Dermis microvascular lymphatic vessel endothelial cell (primary cell): ENCODE results near the gene FILIP1. TPM values are rescaled to one million over a fixed set of nuclear protein-coding genes. Genes with fewer than 3 reads are reported as not detected.

Experiments used
- DNase-seq, 2 donors: peaks; one replicate each; pipeline versions ENCODE4 v3.0.0 to v3.0.0-alpha.2; 2010; ENCODE audit warnings: low read depth in 2 of 2
- total RNA-seq: library from RNA; depleted of rRNA; stranded (reverse); fragments of >200 nt; gene quantifications from 2 replicates; pipeline ENCODE4 v1.2.1, GENCODE V29; 2014

The FILIP1 gene
- total RNA-seq, 1 donor from 2014 or later: 1.7 TPM

DNA sequence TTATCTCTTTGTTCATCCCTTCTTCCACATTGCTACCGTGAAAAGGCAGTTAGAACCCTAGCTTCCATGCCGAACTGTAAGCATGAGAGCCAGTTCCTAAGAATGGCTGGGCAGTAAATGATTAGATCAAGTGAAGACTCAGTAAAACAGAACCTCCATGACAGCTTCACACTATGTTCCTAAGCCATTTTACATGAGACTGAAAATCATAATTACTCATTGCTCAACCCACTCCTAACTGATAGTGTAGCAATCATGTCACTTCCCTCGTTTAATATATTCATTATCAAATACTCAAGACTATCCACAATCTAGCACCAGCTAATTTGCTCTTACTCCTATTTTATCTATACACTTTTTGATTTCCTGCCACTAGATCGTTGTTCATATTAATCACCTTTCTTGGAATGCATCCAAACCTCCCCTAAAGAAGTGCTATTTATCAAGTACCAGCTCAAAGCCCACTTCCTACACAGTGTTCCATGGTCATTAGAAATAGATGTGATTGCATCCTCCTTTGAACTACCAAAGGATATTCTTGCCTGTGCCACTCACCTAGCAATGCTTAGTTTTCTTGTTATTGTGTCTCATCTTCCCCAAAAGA is 215.0 kb downstream of the FILIP1 start:
- DNase-seq: peak in 1 of 2 donors; percentile 37

DNA sequence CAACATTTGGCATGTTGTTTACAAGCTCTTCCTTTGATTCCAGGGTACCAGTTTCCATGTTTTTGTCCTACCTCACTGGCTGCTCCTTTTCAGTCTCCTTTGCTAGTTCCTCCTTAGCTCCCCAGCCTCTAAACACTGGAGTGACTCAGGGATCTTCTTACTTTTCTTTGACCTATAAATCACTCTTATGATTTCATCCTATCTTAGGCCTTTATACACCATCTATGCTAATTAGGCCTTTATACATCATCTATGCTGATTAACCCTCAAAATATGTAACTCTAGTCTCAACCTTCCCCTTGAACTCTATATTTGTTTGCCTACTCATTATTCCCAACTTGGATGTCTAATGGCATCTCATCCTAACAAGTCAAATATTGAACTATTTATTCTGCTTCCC is 218.5 kb downstream of the FILIP1 start:
- no peak for DNase-seq

DNA sequence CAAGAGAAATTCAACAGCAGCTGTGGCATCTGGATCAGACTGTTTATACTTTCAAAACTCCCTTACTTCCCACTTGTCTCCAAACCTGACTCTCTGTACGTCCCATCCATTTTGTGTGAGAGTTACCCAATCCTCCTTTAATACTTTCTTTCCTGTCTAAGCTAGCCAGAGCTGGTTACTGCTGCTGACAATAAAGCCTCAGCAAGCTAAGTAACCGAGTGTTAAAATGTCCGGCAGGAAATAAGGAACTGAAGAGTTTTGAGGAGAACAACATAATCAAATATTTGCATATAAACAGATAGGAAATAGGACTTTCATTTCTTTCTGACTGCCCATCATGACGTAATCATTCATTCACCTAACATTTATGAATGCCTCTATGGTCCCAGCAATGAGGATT is 220.6 kb downstream of the FILIP1 start:
- no peak for DNase-seq

DNA sequence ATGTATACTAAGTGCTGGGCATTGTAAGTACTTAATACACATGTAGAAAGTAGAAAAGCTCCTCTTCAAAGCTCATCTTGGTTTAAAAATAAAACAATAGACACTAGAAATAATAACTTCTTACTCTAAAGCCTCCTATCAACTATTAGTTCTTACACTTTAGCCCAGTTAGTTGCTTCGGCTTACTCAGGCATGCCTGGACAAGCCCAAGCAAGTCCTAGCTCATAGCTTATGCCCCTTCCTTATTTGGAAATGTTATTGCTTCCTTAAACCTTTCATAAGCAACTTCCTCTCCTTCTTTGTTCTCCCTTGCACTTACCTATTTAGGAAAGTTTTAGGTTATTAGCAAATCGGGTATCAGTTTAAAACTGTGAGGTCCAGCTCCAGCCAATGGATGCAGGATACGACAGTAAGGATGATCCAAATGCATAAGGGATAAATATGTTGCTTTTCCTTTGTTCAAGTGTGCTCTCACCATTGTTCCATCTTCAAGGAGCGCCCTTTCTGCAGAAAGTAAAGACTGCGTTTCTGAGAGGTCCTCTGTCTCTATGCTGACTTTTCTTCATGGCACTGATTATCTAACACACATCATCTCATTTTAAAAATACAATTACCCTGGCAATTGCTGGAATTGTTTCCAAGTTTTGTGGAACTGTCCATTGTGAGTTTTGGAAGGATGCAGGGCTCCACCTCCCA is 221.3 kb downstream of the FILIP1 start:
- DNase-seq: peak in 1 of 2 donors; percentile 36

DNA sequence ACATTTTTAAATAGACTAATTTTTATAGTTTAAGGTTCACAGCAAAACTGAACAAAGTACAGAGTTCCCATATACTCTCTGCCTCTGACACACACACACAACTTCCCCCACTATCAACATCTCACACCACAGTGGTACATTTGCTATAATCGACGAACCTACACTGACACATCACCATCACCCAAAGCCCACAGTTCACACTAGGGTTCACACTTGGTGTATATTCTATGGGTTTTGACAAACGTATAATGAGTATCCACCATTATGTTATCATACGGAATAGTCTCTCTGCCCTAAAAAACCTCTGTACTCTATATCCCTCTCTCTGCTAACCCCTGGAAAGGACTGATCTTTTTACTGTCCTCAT is 224.6 kb downstream of the FILIP1 start:
- DNase-seq: no peak

DNA sequence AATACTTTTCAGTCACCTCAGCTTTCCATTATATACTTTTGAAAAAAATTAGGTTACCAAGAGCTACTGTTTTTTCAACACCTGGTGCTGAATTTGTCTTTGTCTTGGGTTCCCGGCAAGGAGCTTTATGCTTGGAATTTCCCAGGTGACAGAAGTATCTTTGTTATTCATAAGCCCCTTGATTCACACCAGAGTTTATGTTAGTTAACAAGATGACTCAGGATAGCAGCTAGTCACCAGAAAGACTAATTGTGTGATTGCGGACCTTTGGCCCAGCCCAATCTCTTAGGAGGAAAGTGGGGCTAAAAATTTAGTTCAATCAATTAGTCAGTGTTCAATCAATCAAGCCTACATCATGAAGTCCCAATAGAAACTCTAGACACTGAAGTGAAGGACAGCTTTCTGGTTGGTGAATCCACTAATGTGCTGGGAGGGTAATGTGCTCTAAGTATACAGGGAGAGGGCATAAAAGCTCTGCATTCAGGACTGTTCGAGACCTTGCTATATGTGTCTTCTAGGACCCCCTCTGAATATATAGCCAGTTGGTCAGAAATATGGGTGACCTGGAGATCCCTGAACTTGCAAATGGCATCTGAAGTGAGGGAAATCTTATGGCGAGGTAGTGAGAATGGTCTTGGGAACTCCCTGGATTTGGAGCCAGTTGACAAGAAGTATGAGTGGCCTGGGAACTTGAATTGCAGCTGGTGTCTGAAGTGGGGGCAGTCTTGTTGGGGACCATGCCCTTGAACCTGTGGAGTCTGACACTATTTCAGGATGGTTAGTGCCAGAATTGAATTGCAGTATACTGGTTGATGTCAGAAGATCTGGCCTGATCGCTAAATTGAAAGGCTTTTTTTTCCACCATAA is 225.2 kb downstream of the FILIP1 start:
- peak in 1 of 2 donors; percentile 55 for DNase-seq

DNA sequence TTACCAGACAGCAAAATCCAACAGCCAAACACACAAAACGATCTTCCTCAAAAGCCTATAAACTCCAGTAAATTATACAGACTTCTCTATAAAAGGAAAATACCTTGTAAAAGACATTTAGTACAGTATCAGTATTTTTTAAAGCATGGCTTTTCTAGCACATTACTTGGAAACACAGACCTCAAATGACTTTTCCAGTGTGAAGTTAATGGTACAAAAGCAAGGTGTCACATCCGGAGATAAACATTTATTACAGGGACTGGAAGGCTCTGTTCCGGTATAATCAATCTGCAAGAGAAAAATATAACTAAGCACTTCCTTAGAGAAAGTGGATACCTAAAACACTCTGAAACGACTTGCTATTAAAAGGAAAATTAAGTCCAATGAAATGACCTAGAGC is 226.1 kb downstream of the FILIP1 start:
- DNase-seq: peak in 1 of 2 donors; percentile 77

DNA sequence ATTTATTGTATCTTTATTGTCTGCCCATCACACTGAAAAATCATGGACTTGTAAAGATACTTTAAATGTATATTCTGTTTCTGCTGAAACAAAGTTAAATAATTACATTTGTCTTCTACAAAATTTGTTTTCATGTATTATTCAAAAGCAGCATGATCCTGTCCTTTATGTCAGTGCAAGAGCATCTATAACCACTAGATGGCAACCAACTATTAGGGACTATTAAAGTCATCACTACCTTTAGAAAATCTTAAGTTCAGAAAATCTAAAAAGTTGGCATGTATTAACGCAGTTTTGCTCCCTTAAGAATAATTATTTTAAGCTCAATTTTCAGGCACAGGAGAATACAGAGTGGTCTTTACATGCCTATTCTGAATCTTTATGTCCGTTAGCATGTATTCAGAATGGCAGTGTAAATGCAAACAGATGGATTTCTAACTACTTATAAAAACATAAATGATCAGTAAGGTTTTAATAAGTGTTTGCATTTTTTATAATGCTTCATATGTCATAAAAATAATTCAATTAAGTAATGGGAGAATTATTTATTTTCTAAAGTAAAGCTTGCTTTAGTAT is 226.8 kb downstream of the FILIP1 start:
- DNase-seq: peak; percentile 47 to 68

DNA sequence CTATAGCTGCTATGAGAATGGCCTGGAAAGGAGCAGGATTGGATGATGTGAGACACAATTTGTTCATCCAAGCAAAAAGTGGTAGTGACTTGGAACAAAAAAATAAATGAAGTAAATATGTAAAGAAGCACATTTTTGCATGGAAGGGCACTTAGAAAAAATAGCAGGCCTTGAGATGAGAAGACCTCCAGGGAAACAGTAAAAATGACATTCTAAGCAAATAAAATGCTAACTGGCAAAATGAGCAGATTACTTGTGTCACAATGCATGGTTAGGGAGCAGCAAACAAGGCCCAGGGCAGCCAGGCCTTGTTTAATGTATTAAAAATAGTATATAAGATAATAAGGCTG is 230.2 kb downstream of the FILIP1 start:
- no peak for DNase-seq

DNA sequence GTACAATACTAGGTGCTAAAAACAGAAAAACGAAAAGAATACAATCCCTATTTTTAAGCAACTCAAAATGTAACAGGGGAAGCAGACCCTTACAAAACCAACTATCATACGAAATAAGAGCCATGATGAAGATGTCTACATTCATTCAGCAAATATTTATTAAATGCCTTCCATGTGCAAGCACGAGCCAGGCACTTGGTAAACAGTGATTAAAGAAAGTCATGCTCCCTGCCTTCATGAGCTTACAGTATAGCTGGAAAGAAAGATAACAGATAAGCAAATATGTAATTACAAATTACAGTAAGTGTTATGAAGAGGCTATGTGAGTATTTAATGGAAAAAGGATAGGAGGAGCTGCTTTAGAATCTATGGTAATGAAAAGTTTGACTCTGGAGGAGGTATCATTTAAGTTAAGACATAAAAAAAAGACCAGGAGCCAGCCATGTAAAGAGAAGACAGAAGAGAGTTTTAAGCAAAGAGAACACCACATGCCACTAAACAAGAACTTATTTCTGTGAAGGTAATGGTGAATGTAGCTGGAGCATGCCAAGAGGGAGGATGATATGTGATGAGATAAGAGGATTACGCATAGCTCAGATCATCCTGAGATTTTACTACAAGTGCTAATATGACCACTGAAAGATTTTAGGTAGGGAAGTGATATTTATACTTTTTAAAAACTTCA is 230.7 kb downstream of the FILIP1 start:
- no peak for DNase-seq

DNA sequence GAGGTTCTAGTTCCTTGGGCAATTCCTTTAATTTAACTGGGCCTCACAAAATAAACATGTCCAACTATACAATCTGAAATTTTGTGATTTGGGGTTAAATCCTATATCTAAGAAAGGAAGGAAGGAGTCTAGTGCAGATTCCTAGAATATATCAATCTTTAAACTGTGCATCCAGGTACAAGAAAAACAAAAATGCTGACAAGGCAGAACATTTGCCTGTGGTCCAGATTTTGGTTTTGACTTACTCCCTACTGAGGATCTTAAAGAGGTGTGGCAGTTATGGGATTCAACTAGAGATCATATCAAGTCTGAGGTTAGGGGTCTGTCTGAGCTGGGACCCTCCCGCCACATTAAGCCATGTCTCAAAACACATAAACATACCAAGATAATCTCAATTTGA is 232.3 kb downstream of the FILIP1 start:
- DNase-seq: no peak

DNA sequence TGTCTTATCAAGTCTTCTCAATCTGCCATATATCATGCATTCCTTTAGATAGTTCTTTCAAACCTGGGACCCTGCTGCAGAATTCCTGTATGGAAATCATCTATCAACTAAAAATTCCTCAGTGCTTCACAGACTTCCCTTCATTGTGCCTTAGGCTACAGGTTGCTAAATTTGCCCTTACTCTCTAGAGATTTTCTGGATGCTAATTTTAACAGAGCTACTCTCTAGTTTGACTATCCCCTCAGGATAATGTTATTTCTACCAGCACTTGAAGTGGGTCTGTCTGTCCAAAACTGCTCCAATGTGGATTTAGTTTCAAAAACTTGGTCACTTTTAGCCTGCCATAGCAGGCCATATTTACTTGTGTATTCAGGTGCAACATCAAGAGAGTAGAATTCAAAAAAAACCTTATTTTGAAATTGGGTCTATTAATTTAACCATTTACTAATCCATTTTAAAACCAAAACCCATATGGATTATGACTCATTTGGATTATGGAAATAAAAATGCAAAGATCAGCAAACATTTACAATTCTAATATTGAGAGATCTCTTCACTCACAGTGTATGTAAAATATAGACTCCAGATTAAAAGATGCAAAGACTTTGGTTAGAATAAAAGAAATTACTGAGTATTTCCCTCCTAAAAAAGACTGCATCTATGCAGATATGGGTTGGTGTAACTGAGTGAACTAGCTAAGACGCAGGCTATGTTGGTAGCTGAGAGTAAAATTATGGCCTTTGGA is 236.1 kb downstream of the FILIP1 start:
- DNase-seq: no peak

DNA sequence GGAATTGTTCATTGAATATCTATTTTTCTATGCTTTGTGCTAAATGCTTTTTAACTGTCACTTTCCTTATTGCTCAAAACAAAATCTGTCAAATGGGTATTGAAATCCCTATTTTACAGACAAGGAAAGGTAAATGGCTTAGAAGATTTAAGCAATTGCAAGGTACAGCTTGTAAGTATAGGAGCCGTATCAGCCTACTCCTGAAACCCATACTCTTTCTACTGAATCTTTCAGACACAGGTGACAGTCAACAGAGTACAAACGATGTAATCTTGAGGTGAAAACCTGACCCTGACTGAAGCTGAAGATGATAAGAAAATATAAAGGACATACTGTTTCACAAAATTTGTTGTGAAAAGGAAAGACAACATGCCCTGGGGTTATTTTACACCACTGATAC is 243.0 kb downstream of the FILIP1 start:
- no peak for DNase-seq

DNA sequence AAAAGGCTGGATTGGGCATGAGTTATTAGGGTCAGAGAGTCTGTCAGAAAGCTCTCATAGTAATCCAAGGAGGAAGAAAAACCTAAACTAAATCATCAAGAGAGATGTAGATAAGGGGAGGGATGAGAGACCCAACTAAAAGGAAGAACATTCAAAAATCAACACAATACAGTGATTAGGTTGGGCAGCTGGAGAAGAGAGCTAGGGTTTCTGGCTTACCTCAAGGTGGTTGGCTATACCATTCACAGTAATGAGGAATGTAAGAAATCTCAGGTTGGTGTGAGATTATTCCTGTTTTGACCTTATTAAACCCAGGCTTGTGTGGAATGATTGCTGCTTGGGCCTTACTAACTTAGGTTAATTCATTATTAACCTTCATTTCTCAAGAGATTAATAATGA is 243.8 kb downstream of the FILIP1 start:
- no peak for DNase-seq

DNA sequence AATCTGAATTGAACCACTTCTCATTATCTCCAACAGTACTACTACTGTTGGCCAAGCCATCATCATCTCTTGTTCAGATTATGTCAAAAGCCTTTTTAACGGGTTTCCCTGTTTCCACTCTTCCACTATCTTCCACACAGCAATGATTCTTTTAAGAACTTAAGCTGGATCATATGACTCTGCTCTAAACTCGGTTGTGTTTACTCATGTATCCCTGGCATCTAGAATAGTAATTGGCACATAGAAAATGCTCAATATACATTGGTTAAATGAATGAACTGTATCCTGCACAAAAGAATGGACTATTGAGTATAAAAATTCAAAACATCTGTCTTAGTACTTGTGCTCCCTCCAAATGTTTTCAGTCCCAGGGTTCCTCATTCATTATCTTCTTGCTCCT is 247.2 kb downstream of the FILIP1 start:
- no peak for DNase-seq

DNA sequence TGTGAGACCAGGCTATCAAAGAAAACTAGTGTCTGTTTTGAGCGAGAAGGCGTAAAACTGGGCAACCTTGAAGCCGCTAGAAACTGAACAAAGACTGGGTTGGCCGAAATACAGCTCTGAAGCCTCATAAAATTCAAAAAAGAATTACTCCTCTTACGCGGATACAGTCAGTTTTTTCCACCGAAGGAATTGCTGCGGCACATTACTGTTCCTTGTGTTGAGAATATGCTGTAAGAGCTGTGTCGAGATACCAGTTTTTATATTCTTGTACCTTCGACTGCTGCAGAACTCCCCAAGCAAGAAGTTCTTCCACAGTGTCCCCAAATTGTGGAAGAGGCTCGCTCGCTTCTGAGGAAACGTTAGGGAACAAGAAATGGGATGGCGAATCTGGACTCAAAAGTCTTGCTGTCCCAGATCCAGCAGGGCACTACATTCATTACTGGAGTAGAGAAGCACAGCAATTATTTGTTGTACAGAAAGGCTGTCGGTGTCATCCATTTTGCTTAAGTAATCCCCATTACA is 249.5 kb downstream of the FILIP1 start:
- DNase-seq: peak in 1 of 2 donors; percentile 24

DNA sequence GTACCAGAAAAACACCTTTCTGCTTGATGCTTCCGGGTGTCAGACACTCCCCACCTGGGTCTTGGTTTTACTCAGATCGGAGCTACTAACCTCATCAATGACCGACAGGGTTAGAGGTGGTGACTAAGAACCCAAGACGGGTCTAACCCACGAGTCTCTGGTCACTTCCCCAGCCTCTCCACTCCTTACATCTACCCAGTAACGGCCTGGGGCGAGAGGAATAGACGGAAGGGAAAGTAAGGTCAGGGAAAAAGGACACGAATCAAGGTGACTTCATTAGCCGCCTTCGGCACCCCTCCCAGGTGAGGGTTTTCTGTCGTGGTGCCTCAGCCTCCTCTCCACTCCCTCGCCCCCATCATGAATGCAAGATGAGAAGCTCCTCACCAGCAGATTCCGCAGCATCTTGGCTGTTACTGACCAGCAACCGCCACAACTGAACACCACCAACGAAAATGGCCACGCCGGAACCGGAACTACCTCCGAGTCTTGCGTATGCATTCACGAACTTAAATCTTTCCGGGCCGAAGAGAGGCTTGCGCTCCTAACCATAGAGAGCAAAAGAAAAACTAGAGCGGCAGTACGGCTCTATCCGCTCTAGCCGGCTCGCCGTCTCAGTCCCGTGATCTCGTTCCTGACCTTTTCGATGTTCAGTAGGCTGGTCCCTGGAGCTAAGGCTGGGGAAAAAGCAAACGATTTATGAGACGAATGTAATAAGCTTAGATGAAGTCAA is 250.1 kb downstream of the FILIP1 start, which contains the start of gene COX7A2:
TSS of gene COX7A2 (minus strand) at position 469 of the 730 bp plus-strand sequence. CDS start at position 402, 67 bp downstream.
- DNase-seq: peak; percentile 95 to 98
